ENCODE results near the gene KLRF2. TPM values are rescaled to one million over a fixed set of nuclear protein-coding genes. Genes with fewer than 3 reads are reported as not detected.

Gene KLRF2
- total RNA-seq, 2 experiments from 2014 or later: not detected

GRCh38 chr12:9888665-9889273 is 7.5 kb downstream of the KLRF2 start:
- Histone ChIP-seq H3K4me3 (ENCODE audit: low read depth, low read length, poor library complexity, severe bottlenecking) (no peak overlapping the region), H3K4me2 (ENCODE audit: low read length) (no peak overlapping the region), H3K9me3 (ENCODE audit: low read length) (no peaks in the 10 kb centered on the region), H3K36me3 (ENCODE audit: insufficient read depth, low read length) (no peaks in the 10 kb centered on the region), H3K9me2 (ENCODE audit: insufficient read depth, low read length) (no peaks in the 10 kb centered on the region), H4K20me1 (ENCODE audit: insufficient read depth, low read length) (no peaks in the 10 kb centered on the region), H3K27ac (ENCODE audit: low read depth, low read length, poor library complexity, severe bottlenecking) (no peak overlapping the region), H3K79me2 (ENCODE audit: insufficient read depth, low read depth, low read length) (no peaks in the 10 kb centered on the region), H2AFZ (ENCODE audit: low read length) (no peak overlapping the region), H3K4me1 (ENCODE audit: insufficient read depth, low read length, poor library complexity, severe bottlenecking) (no peaks in the 10 kb centered on the region)
- BruUV-seq (replicated peaks): no TSS peak
- intact Hi-C loops (cut with micrococcal nuclease; ENCODE audit: unreplicated experiment): no loop called here
- DNase-seq (ENCODE audit: low spot score): no peak
- CTCF ChIA-PET (ENCODE audit: unreplicated experiment): no interaction called here
- no peak for TF ChIP-seq EZH2phosphoT487 (IDR thresholded peaks at IDR 0.05; ENCODE audit: borderline replicate concordance, low read depth, low read length)
- TF ChIP-seq CTCF (conservative IDR thresholded peaks at IDR 0.05; ENCODE audit: low read length): no peak
- POLR2A ChIA-PET: no interaction called here

DNA sequence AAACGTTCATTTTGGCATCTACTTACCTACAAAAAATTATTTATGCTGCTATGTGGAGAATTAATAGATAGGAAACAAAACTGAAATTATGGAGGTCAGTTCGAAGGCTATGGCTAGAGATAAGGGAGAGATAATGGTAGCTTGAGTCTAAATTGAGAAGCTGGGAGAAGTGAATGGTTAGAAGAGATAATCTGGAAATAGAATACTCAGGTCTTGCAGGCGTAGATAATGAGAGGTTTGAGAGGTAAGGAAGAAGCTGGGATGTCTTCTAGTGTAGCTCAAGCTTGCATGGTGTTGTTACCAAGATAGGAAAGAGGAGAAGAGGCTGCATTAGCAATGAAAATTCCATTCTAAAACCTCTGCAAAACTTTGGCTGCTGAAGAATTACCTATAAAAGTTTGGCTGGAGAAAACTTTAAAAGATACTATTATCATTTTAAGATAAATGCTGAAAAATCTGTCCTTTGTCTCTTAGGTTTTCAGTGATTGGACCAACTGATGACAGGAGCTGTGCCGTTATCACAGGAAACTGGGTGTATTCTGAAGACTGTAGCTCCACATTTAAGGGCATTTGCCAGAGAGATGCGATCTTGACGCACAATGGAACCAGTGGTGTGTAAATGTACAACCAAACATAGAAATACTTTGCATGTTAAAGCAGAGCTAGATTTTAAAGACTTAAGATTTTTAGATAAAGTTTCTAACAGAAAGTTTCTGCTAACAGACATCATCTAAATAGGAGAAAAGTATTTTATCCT is 14.1 kb downstream of the KLRF2 start:
- H3K4me2 ChIP-seq (ENCODE audit: low read length): no peak overlapping the region
- ChIA-PET POLR2A (interaction anchor here (0.6 to 2.7 kb wide), 6 partner anchors 10 to 48 kb away, joined by 3 to 12 read pairs (median 3); no protein-coding TSS in a partner anchor), CTCF (ENCODE audit: unreplicated experiment) (interaction anchor here (1.3 kb wide), 1 partner anchor 11 kb away, joined by 6 read pairs; no protein-coding TSS in a partner anchor)
- H3K36me3 ChIP-seq (ENCODE audit: insufficient read depth, low read length): no peaks in the 10 kb centered on the region
- H3K4me3 ChIP-seq (ENCODE audit: low read depth, low read length, poor library complexity, severe bottlenecking): no peak overlapping the region
- H2AFZ ChIP-seq (ENCODE audit: low read length): peak overlapping the region; percentile 22; the same call in 1 of the 2 replicates
- no peaks in the 10 kb centered on the region for H4K20me1 ChIP-seq (ENCODE audit: insufficient read depth, low read length)
- intact Hi-C loops (cut with micrococcal nuclease; ENCODE audit: unreplicated experiment): no loop called here
- TF ChIP-seq EZH2phosphoT487 (IDR thresholded peaks at IDR 0.05; ENCODE audit: borderline replicate concordance, low read depth, low read length): no peak
- no peak for TF ChIP-seq CTCF (conservative IDR thresholded peaks at IDR 0.05; ENCODE audit: low read length)
- no peaks in the 10 kb centered on the region for H3K9me2 ChIP-seq (ENCODE audit: insufficient read depth, low read length)
- H3K27ac ChIP-seq (ENCODE audit: low read depth, low read length, poor library complexity, severe bottlenecking): no peak overlapping the region
- H3K79me2 ChIP-seq (ENCODE audit: insufficient read depth, low read depth, low read length): no peaks in the 10 kb centered on the region
- H3K4me1 ChIP-seq (ENCODE audit: insufficient read depth, low read length, poor library complexity, severe bottlenecking): no peaks in the 10 kb centered on the region
- BruUV-seq (replicated peaks): no TSS peak
- no peak for DNase-seq (ENCODE audit: low spot score)
- H3K9me3 ChIP-seq (ENCODE audit: low read length): no peaks in the 10 kb centered on the region

DNA sequence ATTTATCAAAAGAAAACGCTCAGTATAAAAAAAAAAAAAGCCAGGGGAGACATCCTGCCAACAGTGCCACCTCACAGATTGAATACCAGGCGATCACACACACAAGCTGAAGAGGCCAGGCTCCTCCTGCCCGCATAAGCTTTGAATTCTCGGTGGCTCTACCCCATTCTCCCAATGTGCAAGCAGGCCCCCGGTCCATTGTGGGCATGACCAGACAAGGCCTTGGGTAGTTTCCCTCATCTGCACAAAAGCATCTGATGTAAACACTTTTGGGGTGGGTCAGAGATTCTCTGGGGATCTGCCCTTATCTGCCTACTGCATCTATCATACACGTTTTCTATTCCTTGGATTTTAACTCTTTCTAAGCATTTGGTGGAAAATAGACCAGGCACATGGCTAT is 16.2 kb downstream of the KLRF2 start:
- intact Hi-C loops (cut with micrococcal nuclease; ENCODE audit: unreplicated experiment): no loop called here
- no peaks in the 10 kb centered on the region for H3K9me2 ChIP-seq (ENCODE audit: insufficient read depth, low read length)
- H3K9me3 ChIP-seq (ENCODE audit: low read length): 0 out of 2 replicates have a peak, but pooled peaks cover 1% of the 10 kb centered on the region
- H3K27ac ChIP-seq (ENCODE audit: low read depth, low read length, poor library complexity, severe bottlenecking): no peak overlapping the region
- no peaks in the 10 kb centered on the region for H4K20me1 ChIP-seq (ENCODE audit: insufficient read depth, low read length)
- H3K4me3 ChIP-seq (ENCODE audit: low read depth, low read length, poor library complexity, severe bottlenecking): no peak overlapping the region
- TF ChIP-seq CTCF (conservative IDR thresholded peaks at IDR 0.05; ENCODE audit: low read length) (no peak), EZH2phosphoT487 (IDR thresholded peaks at IDR 0.05; ENCODE audit: borderline replicate concordance, low read depth, low read length) (no peak)
- CTCF ChIA-PET (ENCODE audit: unreplicated experiment): no interaction called here
- H3K36me3 ChIP-seq (ENCODE audit: insufficient read depth, low read length): no peaks in the 10 kb centered on the region
- no peaks in the 10 kb centered on the region for H3K4me1 ChIP-seq (ENCODE audit: insufficient read depth, low read length, poor library complexity, severe bottlenecking)
- POLR2A ChIA-PET: no interaction called here
- no TSS peak for BruUV-seq (replicated peaks)
- H2AFZ ChIP-seq (ENCODE audit: low read length): no peak overlapping the region
- no peak for DNase-seq (ENCODE audit: low spot score)
- H3K79me2 ChIP-seq (ENCODE audit: insufficient read depth, low read depth, low read length): no peaks in the 10 kb centered on the region
- no peak overlapping the region for H3K4me2 ChIP-seq (ENCODE audit: low read length)

All from OCI-LY7 (cell line).